Measurements from ENCODE around the gene CILP.

CILP gene

DNA sequence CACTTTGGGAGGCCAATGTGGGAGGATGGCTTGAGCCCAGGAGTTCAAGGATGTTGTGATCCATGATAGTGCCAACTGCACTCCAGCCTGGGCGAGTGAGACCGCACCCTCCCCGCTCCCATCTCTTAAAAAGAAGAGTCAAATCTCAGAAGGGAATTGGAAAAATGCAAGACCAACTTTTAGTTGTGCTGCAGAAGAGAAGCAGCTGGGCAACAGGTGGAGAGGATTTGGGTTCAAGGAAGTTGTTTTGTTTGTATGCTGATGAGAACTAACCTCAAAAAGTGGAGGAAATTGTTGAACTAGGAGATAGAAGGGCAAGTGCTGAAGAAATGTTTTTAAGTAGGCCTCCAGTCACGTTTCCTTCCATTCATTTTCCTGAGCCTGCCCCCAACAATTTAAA, 64.8 kb downstream of the CILP start:
- DNase-seq: no peak

All from T-helper 2 cell (primary cell).